HG02870 (cell line): ENCODE data around the gene ABCG1.
"Not testable (repeated sequence)": the region's sequence is repeated elsewhere in the genome, so short reads cannot be mapped to it uniquely, and the experiment has no call there.

Source experiments
- ATAC-seq: cut with Tn5 transposase; IDR thresholded peaks from one replicate; pipeline ENCODE4 v1.9.1; 2021; ENCODE audit warnings: mild to moderate bottlenecking, moderate library complexity; ENCODE audit not compliant: unreplicated experiment

Gene ABCG1

DNA sequence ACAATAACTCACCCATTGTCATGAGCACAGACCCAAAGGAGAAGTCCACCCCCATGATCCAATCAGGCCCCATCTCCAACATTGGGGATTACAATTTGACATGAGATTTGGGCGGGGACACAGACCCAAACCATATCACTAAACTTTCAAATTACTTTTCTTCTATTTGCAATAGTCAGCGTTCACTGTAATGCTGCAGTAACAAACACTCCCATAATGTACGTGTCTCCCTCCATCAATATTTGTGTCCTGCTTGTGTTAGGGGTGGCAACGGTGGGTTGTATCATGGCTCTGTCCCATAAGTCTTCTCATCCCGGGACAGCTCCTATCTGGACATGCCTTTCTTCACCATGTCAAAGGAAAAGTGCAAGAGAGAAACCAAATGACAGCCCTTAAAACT, 70.0 kb downstream of the ABCG1 start:
- ATAC-seq = no peak

DNA sequence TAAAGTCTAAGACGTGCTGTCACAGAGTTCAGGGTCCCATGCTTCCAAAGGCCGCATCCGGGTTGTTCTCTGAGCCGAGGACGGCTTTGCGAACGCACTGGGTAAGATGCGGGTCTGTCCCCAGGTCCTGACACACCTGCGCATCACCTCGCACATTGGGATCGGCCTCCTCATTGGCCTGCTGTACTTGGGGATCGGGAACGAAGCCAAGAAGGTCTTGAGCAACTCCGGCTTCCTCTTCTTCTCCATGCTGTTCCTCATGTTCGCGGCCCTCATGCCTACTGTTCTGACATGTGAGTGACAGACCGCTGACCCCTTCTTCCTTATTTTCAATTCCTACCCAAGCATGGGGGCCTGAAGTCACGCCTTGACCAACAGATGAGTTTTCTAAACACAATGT, 71.0 kb downstream of the ABCG1 start:
- ATAC-seq = no peak

DNA sequence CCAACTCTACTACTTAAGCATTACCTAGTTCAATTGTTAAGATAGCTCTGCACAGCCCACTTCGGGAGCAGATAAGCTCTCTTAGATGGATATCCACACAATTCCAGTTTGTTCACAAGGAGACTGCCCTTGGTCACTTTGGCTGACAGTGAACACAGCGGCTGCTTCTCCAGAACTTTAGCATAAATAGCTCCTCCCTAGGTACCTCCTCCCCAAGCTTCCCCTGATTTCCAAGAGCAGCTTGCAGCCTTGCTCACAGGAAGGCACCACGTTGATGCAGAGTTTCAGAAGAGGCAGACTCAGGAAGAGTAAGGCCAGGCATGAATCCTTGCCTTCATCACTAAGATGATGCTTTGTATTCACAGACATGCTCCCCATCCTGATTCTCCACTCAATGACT, 71.6 kb downstream of the ABCG1 start:
- no peak for ATAC-seq

DNA sequence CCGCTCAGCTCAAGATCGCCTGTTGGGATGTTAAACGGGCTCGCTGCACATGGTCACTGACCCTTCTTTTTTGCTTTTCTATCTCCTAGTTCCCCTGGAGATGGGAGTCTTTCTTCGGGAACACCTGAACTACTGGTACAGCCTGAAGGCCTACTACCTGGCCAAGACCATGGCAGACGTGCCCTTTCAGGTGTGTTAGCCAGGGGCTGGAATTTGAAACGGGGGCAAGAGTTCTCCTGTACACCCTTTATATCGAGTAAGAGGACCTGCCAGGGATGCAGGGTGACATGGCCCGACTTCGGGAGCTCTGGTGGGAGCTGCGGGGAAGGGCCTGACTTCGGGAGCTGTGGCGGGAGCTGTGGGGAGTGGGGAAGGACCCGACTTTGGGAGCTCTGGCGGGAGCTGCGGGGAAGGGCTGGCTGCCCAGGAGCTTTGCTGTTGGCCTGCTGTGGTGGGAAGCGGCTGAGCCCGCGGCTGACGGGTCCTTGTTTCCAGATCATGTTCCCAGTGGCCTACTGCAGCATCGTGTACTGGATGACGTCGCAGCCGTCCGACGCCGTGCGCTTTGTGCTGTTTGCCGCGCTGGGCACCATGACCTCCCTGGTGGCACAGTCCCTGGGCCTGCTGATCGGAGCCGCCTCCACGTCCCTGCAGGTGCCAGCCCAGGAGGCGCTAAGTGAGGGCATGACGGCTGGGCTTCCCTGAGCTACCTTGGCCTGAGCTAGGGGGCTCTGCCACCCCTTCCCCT, 72.2 kb downstream of the ABCG1 start:
- ATAC-seq = no peak

GRCh38 chr21:42291751-42292562, 73.0 kb downstream of the ABCG1 start:
- ATAC-seq = no peak

DNA sequence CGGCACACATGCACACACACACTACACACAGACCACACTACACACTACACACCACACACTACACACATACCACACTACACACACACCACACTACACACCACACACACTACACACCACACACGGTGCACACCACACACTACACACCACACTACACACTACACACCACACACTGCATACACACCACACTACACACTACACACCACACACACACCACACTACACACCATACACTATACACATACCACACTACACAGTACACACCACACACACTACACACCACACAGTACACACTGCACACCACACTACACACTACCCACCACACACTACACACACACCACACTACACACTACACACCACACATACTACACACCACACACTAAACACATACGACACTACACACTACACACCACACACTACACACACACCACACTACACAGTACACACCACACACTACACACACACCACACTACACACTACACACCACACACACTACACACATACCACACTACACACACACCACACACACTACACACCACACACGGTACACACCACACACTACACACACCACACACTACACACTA, 73.7 kb downstream of the ABCG1 start:
- not testable (repeated sequence) for ATAC-seq

- ATAC-seq = no peak
Observed at GRCh38 chr21:42293649-42294272, 74.8 kb downstream of the ABCG1 start.

- no peak for ATAC-seq
Observed at GRCh38 chr21:42294273-42294880, 75.4 kb downstream of the ABCG1 start.

- ATAC-seq = no peak
Observed at GRCh38 chr21:42295845-42296244, 76.9 kb downstream of the ABCG1 start.

- no peak for ATAC-seq
Observed at GRCh38 chr21:42296501-42296900, 77.6 kb downstream of the ABCG1 start.

DNA sequence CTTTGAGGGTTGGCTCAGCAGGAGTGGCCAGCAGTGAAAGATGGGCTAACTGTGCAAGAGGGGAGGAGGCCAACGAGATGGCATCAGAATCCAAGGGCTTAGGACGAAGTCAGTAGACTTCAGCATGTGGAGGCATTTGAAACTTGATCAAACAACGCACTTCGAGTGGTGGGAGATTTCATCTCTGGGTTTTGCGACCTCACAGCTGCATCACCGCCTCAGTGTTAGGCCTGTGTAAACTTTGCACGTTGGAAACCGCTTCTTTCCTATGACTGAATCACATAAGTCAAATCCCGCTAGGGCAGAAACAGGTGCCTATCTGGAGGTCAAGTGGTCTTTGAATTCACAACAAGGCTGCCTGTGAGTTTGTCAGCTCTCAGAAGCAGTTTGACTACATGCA, 78.4 kb downstream of the ABCG1 start:
- ATAC-seq = no peak

- no peak for ATAC-seq
Observed at GRCh38 chr21:42298237-42298636, 79.3 kb downstream of the ABCG1 start.

DNA sequence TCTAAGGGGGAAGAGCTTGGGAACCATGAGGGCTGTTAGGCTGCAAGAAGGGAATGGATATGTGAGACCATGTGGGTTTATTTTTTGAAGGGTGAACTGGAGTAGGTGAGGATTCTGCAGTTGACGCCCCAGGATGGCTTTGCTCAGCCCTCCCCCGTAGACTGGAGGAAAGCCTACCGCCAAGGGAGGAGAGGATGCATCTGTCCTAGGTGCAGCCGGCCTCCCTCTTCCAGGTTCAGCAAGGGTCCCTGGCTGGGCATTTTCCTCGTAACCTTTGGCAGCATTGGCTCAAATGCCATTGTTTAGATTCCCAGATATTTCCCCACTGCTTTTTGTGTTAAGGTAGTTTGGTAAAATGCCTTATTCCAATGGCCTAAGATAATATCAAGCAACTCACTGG, 79.7 kb downstream of the ABCG1 start:
- no peak for ATAC-seq

DNA sequence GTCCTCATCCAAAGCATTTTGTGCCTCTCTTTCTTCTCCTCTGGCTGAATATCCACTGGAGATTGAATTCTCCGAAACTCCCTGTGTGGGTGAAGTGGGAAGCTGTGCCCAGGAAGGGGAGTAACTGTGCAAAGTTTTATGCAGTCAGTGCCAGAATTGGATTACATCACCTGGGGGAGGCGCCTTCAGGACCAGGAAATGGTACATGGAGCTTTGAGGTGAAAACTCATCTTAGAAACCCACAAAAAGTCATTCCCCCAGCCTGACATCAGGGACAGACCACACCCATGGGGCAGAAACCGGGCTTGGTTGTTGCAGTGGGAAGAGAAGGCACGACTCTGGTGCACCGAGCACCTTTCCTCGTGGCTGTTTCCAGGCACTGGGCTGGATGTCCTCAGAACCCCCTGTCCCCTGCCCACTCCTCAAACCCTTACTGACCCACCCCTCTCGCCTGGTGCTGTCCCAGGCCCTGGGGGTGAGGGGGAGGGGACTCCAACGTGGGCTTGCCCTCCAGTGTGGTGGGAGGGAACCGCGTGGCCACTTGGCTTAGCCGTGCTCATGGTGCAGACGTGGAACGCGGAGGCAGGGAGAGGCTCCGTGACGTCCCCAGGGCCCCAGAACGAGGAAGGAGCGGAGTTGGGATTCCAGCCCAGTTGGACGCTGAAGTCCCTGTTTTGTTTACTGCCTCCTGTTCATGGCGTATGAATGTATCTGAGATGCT, 80.5 kb downstream of the ABCG1 start:
- ATAC-seq = no peak

GRCh38 chr21:42300045-42300583, 81.2 kb downstream of the ABCG1 start:
- no peak for ATAC-seq

DNA sequence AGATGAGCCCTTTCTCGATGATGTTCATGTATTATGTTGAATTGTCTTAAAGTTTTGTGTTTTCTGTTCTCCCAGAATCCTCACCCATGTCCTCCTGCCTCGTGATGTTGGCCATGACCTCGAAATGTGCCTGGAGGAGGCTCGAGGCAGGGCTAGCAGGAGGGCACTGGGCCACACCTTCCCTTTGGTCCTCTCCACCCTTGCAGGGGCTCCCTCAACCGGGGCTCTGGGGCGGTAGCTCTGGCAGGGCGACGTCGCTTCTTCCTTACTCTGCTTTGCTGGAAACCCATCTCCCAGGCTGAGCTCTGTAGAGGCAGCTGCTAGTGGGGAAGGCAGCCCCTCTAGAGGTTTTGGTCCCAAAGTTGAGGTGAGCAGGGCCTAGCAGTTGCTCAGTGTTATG, 82.0 kb downstream of the ABCG1 start:
- no peak for ATAC-seq

GRCh38 chr21:42301371-42302075, 82.6 kb downstream of the ABCG1 start:
- no peak for ATAC-seq

DNA sequence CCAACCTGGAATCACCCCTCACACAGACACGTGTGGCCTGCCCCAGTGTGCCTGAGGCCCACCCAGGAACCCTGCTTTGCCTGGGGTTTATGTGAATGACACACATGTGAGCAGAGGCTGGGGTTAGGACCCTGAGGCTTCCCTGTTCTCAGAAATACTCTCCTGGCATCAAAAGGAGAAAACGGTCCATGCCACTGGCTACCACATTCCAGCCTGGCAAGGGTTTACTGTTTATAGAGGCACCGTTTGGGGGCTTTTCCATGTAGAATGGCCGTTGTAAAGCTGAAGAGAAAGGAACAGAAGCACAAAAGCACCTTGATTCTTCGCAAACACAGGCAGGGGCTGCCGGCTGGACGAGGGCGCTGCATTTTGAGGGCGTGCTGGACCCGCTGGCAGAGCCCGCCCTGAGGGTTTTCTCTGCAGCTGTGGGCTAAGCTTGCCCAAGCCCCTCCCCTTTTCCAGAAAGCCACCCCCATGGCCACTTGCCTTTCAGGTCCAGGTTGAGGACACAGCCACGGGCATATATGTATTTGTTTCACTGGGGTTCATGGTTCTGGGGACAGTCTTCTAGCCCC, 83.2 kb downstream of the ABCG1 start:
- no peak for ATAC-seq

DNA sequence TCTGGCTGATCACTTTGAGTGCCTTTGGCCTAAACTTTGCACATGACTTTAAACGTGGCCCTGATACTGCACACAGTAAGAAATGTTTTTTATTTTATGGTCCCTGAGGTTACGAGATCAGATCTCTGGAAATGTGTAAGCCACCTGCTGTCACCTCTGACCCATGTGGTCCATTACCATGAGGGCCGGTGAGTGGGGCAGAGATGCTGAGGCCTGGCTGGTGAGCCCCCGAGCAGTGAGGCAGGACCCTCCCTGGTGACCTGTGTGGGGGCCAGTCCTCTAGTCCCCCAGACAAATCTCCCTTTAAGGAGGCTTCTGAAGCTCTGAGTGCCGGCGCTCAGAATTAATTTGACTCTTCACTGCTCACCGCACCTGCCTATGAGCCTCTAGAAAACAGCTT, 83.9 kb downstream of the ABCG1 start:
- ATAC-seq = no peak
